IPS-NIHi11 (cell line): ENCODE measurements around the gene SHISA7.

Experiments
- DNase-seq: peaks from one replicate; pipeline ENCODE4 v3.0.0; 2012; ENCODE audit warnings: mixed read lengths, low spot score

Gene SHISA7

GRCh38 chr19:55387736-55388497 is 55.2 kb downstream of the SHISA7 start:
- DNase-seq: no peak

GRCh38 chr19:55386493-55386971 is 56.6 kb downstream of the SHISA7 start:
- DNase-seq: no peak

GRCh38 chr19:55385724-55386492 is 57.2 kb downstream of the SHISA7 start, which contains the start of gene RPL28:
Gene RPL28, plus strand, starts transcription at chr19:55385932. Its CDS starts 426 bp downstream, at chr19:55386358.
- DNase-seq: peak; percentile 89

GRCh38 chr19:55384920-55385723 is 58.0 kb downstream of the SHISA7 start:
- DNase-seq: peak; percentile 83

GRCh38 chr19:55384131-55384919 is 58.8 kb downstream of the SHISA7 start, which contains the start of gene TMEM238:
Gene TMEM238, minus strand, starts transcription at chr19:55384292. Its CDS starts 33 bp downstream, at chr19:55384259.
- DNase-seq: no peak

- DNase-seq: peak; percentile 84
Observed at GRCh38 chr19:55383279-55384130, 59.6 kb downstream of the SHISA7 start.

- DNase-seq: no peak
Observed at GRCh38 chr19:55382522-55383054, 60.5 kb downstream of the SHISA7 start.

GRCh38 chr19:55382013-55382412 is 61.1 kb downstream of the SHISA7 start:
- DNase-seq: no peak

GRCh38 chr19:55379174-55379573 is 63.9 kb downstream of the SHISA7 start:
- no peak for DNase-seq
